Lower leg skin (tissue), 3 donors: ENCODE results near the gene AGAP4.
"Not testable (repeated sequence)": the region's sequence is repeated elsewhere in the genome, so short reads cannot be mapped to it uniquely, and the experiment has no call there.

ENCODE experiments used
- POLR2A ChIP-seq, 2 donors: fragments of 450-650 bp; IDR thresholded peaks; one replicate each; pipeline ENCODE4 v1.6.1; 2016 to 2017; ENCODE audit warnings: antibody characterized with exemption in 2 of 2, mild to moderate bottlenecking in 1 of 2, moderate library complexity in 1 of 2
- TF ChIP-seq, protein P1 (sequence below), 3 donors: fragments of 450-650 bp; IDR thresholded peaks; one replicate each; pipeline ENCODE4 v1.5.1; 2016; ENCODE audit warnings: antibody characterized with exemption in 3 of 3, mild to moderate bottlenecking in 3 of 3, moderate library complexity in 2 of 3

DNA sequence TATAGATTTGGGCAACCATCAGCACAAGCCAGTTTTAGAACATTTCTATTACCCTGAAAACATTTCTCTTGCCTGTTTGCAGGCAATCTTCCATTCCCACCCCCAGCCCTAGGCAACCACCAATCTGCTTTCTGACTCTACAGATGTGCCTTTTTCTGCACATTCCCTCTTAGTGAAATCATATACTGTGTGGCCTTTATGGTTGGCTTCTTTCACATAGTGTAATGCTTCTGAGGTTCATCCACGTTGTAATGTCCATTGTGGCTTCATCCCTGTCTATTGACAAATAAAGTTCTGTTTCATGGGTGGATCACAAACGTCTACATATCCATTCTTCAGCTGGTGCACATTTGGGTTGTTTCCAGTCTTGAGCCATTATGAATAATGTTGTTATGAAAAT lies 42.3 kb downstream of the AGAP4 start:
- TF ChIP-seq, protein P1, sequence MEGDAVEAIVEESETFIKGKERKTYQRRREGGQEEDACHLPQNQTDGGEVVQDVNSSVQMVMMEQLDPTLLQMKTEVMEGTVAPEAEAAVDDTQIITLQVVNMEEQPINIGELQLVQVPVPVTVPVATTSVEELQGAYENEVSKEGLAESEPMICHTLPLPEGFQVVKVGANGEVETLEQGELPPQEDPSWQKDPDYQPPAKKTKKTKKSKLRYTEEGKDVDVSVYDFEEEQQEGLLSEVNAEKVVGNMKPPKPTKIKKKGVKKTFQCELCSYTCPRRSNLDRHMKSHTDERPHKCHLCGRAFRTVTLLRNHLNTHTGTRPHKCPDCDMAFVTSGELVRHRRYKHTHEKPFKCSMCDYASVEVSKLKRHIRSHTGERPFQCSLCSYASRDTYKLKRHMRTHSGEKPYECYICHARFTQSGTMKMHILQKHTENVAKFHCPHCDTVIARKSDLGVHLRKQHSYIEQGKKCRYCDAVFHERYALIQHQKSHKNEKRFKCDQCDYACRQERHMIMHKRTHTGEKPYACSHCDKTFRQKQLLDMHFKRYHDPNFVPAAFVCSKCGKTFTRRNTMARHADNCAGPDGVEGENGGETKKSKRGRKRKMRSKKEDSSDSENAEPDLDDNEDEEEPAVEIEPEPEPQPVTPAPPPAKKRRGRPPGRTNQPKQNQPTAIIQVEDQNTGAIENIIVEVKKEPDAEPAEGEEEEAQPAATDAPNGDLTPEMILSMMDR (IDR thresholded peaks at IDR 0.05), result not testable (repeated sequence)
- TF ChIP-seq POLR2A (IDR thresholded peaks at IDR 0.05), result not testable (repeated sequence)
